HG02938 (cell line): ENCODE data around the gene PSMB2.
"Not testable (repeated sequence)": the region's sequence is repeated elsewhere in the genome, so short reads cannot be mapped to it uniquely, and the experiment has no call there.

Experiments used
- ATAC-seq: cut with Tn5 transposase; IDR thresholded peaks from one replicate; pipeline ENCODE4 v1.9.1; 2021; ENCODE audit warnings: mild to moderate bottlenecking, moderate library complexity; ENCODE audit not compliant: unreplicated experiment

The PSMB2 gene

DNA sequence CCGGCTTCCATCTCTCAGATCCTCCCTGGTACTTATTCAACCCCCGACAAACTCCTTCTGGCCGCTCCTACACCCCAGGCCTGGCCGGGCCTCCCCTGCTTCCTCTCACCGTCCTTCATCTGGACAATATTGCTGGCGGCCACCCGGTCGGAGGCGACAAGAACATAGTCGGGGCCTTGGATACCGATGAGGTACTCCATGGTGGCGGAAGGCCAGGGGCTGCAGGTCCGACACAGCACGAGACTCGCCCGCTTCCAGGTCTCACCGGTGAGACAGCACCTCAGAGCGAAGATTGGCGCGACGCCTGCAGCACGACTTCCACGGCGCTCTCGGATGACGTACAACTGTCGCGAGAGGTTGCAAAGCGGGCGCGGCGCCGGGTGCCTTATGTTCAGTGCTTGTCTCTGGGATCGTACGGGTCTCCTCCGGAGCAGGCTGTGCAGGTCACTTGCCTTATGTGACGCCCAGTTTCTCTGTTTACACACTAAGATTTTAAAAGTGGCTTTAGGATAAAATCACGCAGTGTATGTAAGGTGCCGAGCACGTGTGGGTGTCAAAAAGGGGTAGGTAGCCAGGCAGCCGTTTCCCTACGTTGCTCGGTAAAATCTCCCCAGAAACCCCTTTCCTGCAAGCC is at the start of gene PSMB2:
Gene PSMB2 (minus strand): TSS at position 294 of the 634 bp plus-strand sequence. CDS start 94 bp downstream, at position 200.
- ATAC-seq: peak; percentile 85

DNA sequence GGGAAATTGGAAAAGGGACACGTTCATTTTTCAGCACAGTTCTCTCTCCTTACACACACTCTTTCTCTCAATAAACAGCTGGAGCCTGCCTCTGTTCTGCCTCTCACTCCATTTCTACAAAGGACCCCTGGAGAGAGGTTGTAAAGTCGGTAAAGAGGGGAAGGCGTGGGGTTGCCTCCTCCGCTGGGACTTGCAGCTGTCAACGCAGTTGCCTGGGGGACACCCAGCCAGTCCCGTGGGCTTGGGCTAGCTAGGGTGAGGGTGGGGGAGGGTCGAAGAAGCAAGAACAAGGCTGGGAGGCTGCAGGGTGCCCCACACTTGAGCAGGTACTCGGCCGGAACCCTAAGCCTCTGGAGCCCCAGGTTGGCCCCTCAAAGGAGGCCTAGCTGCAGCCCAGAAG is 49.8 kb upstream of the PSMB2 start:
- no peak for ATAC-seq

DNA sequence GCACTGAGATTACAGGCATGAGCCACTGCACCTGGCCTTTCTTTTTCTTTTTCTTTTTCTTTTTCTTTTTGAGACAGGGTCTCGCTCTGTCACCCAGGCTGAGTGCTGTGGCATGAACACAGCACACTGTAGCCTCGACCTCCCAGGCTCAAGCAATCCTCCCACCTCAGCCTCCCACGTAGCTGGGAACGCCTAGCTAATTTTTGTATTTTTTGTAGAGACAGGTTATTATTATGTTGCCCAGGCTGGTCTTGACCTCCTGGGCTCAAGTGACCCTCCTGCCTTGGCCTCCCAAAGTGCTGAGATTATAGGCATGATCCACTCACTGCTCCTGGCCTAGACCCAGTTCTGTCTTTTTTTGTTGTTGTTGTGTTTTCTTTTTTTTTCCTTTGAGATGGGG is 48.8 kb upstream of the PSMB2 start:
- ATAC-seq: not testable (repeated sequence)

DNA sequence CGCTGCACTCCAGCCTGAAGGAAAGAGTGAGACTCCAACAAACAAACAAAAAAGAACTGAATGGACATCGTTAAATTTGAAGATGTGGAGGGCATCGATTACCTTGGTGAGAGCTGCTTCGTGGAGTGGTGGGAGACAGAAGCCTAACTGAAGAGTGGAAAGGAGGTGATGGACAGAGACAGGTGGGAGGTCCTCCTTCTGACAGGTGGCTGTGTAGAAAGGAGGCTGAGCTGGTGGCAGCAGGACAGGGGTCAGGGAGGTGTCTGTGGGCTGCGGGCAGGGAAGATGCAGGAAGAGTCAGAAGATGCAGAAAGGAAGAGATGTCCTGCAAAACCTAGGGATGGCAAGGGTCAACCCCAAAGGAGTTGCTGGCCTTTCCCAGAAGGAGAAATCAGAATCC is 46.8 kb upstream of the PSMB2 start:
- no peak for ATAC-seq

DNA sequence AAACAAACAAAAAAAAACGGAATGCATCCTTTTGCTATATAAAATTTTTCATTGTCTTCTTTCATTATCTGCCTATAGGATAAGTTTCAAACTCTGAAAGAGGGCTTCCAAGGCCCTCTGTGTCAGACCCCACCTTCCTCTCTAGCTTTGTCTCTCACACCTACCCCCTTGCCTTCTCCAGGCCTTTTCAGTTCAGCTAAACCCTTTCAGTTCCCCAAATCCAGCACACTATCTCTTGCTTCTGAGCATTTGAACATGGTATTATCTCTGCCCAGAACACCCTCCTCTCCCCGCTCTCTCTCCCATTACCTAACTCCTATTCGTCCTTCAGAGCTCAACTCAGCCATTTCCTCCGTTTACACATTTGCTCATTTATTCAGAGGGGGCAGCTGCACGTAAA is 41.7 kb upstream of the PSMB2 start:
- ATAC-seq: no peak

DNA sequence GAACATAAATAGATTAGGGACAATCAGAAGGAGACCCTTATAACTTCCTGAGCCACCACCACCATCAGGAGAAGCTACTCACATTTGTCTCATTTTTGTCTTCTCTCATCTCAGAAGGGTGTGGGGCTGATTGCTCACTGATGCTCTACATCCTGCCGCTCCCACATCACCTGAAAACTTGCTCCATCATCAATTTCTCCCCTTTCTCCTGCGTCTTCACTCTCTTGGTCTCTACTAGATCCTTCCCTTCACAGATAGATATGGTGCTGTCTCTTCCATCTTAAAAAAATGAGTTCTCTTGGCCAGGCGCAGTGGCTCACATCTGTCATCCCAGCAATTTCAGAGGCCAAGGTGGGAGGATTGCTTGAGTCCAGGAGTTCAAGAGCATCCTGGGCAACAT is 38.9 kb upstream of the PSMB2 start:
- no peak for ATAC-seq

DNA sequence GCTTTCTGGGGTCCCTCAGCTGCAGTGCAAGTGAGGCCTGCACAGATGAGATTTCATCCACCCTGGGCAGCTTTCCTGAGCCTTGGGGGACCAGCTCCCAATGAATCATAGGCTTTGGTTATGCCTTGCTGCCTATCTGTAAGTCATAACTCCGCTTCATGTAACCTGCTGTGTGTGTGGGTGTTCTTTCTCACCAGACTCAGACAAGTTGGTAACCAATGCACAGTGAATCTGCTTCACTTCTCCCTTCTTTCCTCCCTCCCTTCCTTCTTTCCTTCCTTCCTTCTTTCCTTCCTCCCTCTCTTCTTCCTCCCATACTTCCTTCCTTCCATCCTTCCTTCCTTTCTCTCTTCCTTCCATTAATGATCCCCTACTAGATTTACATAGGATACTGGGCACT is 34.4 kb upstream of the PSMB2 start:
- no peak for ATAC-seq

DNA sequence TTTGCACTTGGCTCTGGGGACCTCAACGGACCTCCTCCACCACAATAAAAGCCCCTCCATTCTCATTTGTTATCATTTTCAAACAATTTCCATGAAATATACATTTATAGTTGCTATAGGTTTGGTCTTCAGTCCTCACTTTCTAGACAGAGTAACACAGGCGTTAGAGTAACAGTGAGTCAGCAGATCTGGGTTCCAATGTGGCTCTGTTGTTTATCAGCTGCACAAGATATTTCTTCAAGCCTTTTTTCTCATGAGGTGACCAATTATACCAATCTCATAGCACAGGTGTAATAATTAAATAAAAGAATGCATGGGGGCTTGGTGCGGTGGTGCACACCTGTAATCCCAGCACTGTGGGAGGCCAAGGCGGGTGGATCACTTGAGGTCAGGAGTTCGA is 32.8 kb upstream of the PSMB2 start:
- no peak for ATAC-seq

DNA sequence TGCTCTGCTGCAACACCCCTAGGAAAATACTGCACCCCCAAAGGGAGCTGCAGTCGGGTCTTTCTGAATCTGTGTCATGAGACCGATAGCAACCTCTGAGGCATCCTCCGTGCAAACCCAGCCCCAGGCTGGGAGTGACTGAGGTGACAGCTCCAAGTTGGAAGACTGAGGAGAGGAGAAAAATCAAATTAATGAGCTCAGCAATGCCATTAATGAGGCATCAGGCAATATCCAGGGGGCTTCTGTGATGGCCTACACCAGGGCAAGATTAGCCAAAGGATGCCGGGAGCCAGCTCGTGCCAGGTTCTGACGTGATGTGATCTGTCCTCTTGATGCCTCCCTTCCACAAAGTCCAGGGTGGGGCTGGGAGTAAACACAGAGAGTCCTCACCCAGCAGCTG is 30.8 kb upstream of the PSMB2 start:
- ATAC-seq: no peak

DNA sequence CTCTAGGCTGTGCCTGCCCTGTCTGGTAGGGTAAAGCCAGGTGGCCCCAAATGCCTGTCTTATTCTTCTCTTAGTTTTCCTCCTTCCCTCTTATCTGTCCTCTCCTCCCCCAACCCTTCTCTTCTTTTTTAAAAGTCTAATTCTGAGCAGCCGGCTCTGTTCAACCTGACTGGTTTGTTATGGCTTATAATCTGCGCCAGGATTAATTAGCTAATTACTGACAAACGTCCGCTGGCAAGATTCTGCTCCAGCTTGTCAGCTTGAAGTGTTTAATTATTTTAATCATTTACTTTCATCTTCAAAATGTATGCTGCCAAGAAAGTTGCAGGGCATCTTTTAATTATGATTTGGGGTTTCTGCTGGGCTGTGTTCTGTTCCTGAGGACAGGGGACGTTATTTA is 27.2 kb upstream of the PSMB2 start:
- no peak for ATAC-seq

DNA sequence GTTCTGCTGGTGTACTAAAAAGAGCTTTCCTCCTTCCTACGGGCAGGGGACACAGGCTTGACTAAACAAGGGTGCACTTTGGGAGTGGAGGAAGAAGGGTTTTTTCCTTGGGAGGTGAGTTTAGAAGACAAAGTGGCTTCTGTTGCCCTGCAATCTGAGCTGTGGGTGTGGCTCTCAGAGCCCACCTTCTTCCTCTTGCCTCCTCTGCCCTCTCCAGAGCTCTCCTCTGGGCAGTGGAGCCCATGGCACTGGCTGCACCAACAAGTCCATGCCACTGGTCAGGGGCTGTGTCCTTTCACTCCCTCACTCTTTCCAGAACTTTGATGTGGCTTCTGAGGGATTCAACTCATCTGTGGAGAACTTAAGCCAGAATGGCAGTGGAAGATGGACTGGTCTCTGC is 25.6 kb upstream of the PSMB2 start:
- ATAC-seq: no peak

DNA sequence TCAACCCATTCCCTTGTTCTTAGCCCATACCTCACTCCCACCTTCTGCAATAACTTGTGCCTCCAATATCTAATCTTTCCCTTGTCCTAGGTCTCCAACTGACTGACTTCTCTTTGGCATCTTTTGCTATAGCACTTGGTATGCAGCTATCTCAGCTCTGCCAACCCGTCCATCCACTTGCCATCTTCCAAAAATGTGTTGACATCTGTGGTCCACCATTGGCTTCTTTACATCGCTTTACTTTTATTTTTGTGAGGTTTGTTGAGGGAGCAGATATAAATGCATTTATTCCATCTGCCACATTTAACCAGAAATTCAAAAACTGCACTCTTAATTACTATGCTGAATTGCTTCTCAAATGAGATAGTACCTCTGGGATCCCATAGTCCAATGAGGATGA is 24.9 kb upstream of the PSMB2 start:
- ATAC-seq: no peak

DNA sequence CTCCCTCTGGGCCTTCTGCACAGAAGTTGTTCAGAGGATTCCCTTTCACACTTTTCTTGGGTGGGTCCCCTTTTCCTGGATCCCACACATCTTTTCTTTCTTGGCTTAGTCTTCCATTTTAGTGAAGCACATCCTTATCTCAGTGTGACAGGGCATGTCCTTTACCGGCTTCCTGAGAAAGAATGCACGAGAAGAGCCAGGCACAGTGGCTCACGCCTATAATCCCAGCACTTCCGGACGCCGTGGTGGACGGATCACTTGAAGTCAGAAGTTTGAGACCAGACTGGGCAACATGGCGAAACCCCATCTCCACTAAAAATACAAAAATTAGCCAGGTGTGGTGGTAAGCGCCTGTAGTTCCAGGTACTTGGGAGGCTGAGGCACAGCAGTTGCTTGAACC is 22.1 kb upstream of the PSMB2 start:
- ATAC-seq: no peak

DNA sequence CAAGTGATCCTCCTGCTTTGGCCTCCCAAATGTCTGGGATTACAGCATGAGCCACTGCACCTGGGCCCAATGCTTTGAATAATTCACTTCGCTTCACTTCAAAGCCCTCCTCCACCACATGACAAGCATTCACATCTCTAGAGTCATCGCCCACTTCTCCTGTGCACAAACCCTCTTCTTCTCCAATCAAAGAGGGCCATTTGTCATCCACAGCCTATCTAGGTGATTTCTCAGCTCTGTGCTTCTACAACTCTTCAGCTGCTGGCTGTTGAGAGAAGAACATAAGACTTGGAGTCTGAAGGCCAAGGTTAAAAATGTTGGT is 20.1 kb upstream of the PSMB2 start:
- no peak for ATAC-seq

DNA sequence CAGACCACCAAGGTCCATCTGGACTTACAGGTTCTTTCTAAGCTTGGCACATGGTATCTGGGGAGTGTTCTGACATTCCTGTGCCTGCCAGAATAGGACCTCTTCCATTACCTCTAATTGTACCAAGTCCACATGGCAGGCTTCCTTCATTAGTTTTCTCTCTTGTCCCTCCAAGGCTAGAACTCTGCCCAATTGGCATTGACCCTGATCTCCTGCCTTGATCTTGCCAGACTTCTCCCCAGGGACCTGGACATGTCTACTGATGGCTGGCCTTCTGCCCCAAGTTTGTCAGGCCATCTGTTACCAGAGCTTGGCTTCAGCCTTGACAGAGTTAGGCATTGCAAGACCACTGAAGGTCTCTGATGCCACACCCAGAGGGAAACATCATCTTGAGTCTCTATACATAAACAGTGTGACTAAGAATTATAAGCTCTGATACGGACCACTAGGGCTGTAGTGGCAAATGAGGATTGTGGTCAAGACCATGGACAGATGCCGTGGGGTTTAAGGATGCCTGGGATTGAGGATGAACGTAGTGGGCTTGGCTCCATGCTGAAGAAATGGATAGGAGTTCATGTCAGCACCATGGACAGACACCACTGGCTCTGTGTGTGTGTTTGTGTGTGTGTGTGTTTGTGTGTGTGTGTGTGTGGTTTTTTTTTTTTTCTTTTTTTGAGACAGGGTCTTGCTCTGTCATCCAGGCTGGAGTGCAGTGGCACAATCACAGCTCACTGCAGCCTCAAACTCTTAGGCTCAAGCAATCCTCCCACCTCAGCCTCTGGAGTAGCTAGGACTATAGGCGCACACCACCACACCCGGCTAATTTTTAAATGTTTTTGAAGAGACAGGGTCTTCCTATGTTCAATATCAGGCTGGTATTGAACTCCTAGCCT is 19.5 kb upstream of the PSMB2 start:
- no peak for ATAC-seq

DNA sequence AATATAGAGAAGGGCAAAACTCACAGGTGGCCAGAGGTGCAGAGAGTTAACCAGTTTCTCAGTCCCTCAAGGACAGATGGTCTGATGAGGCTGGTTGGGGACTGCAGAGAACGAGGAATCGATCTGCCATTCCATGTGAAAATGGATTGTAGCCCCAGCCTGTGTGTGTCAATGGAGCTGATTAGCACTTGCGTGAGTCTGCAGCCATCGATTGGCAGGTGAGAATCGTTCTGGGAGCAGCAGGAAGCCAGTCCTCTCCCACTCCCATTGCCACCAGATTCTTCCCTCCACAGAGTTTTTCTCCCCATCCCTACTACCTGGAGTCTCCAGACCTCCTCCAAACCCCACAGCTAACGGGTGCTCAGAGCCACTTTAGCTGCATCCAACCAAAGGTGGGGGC is 18.3 kb upstream of the PSMB2 start:
- no peak for ATAC-seq

DNA sequence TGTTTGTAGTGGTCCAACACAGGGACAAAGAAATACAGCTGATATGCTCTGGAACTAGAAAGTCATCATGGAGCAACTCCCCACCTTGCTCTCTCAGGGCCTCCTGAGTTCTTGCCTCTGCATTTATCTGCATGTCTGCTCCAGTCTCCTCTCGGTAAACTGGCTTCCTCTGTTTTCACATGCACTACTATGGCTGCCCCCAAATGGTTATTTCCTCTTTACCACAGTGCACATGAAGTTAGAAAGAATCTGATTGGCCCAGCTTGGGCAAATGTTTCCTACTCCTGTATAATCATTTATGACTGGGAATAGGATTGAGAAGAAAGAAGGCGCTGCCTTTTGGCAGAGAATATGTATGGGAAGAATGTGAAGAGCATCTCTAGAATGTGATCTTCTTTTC is 16.5 kb upstream of the PSMB2 start:
- ATAC-seq: no peak

DNA sequence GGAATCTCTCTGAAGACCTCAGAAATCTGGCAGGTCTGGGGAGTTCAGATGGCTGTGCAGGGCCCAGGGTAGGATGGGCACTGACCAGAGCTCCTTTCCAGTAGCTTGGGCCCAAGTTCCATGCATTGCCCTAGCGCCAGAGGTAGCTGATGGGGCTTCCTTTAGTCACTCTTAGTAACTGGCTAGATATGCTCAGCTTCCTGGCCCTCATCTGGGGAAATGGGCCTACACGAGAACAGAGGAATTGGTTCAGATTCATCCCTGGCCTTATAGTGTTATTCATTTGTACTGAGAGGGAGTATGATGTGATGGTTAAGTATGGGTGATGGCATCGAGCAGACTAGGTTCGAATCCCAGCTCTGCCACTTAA is 15.5 kb upstream of the PSMB2 start:
- ATAC-seq: no peak

DNA sequence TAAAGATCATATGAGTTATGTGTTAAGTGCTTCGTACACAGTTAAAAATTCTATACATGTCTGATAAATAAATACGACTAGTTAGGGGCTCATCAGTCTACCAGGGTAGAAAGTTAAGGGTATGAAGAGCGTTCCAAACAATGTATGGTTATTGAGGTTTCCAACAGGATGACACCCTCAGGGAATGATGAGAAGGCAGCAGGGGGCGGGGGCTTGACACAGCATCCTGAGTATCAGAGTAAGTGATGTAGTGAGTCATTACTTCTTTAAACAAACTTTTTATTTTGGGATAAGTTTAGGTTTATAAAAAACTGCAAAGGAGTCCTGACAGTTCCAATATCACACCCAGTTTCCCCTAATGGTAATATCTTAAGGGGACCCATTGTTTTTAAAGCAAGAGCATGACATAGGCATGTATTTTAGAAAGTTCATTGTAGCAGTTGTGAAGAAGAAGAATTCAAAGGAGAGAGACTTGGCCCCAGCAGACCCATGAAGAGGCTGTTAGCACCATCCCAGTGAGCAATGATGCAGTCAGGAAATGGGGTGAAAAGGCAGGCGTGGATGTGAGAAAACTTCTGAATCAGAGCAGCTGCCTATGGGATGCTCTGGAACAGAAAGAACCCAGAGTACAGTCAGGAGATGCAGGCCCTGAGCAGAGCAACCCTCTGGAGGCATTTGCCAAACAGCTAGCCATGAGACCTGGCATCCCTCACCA is 15.0 kb upstream of the PSMB2 start:
- no peak for ATAC-seq

DNA sequence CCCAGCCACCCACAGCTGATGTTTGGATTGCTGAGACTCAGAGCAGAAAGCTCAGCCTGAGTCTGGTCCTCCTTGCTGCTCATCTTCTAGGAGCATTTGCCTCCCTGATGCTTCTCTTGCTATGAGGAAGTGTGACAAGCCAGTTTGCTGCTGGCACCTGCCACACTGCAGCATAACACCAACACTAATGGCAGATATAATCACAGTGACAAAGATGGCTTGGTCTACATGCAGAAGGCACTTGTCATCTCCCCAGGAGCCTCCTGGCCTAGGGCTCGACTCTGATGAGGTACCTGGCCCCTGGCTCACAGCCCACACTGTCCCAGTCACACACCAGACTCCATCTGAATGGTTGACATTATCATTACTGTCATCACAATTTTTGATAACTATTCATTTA is 13.9 kb upstream of the PSMB2 start:
- no peak for ATAC-seq

DNA sequence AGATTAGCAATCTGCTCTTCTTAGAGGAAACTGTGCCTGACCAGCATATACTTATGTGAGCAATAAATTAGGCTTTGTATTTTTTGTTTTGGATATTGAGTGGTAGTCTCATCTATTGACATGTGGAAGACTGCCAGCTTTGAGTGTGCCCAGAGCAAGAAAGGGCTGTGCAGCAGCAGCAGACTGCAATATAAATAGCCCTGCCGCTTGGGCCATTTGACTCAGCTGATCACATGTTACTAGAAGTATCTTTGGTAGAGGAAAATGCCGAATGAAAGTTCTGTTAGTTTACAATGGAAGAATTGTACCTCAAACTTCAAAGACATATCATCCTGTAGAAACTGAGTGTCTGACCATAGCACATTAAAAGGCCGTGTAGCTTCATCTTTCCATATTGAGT is 9.1 kb upstream of the PSMB2 start:
- ATAC-seq: no peak

DNA sequence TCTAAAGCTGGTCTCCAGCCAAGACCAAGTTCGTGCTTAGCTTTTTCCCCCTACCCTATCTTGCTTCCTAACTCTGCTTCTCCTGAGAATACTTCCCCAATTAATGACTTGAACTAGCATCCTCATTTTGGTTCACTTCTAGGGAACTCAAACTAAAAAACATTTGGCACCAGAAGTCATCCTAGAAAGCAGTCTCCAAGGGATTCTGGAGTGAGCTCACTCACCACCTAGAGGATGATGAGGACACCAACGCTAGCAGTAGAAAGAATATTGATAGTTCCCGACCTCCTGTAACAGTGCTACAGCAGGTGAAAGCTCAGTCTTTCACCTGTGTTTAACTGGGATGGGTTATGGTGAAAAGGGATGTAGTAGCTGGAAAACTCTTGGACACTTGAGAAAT is 4.7 kb upstream of the PSMB2 start:
- no peak for ATAC-seq
